Neuronal stem cell (in vitro differentiated cells): ENCODE measurements around the gene SORT1.

Source experiments
- DNase-seq: peaks from one replicate; pipeline ENCODE4 v3.0.0-alpha.2; 2013; ENCODE audit warnings: low spot score
- H2AFZ ChIP-seq: one replicate; pipeline ENCODE4 v1.6.1; 2013; ENCODE audit warnings: mild to moderate bottlenecking, low read length, inconsistent platforms
- H2AK5ac ChIP-seq: 2 replicates; pipeline ENCODE4 v1.6.1; 2013; ENCODE audit warnings: low read depth, mild to moderate bottlenecking, inconsistent platforms, low read length, moderate library complexity, mixed read lengths
- H2BK120ac ChIP-seq: 2 replicates; pipeline ENCODE4 v1.6.1; 2013; ENCODE audit warnings: low read depth, mild to moderate bottlenecking, inconsistent platforms, low read length, moderate library complexity, mixed read lengths
- H2BK12ac ChIP-seq: one replicate; pipeline ENCODE4 v1.6.1; 2013; ENCODE audit warnings: low read length, inconsistent platforms
- H2BK15ac ChIP-seq: 2 replicates; pipeline ENCODE4 v1.6.1; 2013; ENCODE audit warnings: mild to moderate bottlenecking, low read length, inconsistent platforms, mixed read lengths
- H2BK5ac ChIP-seq: one replicate; pipeline ENCODE4 v1.6.1; 2013; ENCODE audit warnings: inconsistent platforms, mild to moderate bottlenecking, low read length, moderate library complexity
- H3K14ac ChIP-seq: one replicate; pipeline ENCODE4 v1.6.1; 2013; ENCODE audit warnings: low read length, inconsistent platforms
- H3K18ac ChIP-seq: 2 replicates; pipeline ENCODE4 v1.6.1; 2013; ENCODE audit warnings: low read length, inconsistent platforms
- H3K23ac ChIP-seq: 2 replicates; pipeline ENCODE4 v1.6.1; 2013; ENCODE audit warnings: low read depth, mild to moderate bottlenecking, mixed read lengths, low read length, inconsistent platforms; ENCODE audit not compliant: poor library complexity
- H3K27ac ChIP-seq: replicated peaks from 3 replicates; pipeline ENCODE4 v1.5.1; 2013; ENCODE audit warnings: low read length, inconsistent platforms
- H3K27me3 ChIP-seq, 3 experiments: 2 replicates each; pipeline ENCODE4 v1.6.1; 2013; ENCODE audit warnings: low read length in 3 of 3, mild to moderate bottlenecking in 2 of 3, inconsistent platforms in 1 of 3, low read depth in 1 of 3, mixed read lengths in 1 of 3, moderate library complexity in 1 of 3; ENCODE audit not compliant: control insufficient read depth in 3 of 3, insufficient read depth in 3 of 3
- H3K36me3 ChIP-seq, 2 donors: replicated peaks in 1 of 2; 2 replicates each; pipeline ENCODE4 v1.6.1; 2013; ENCODE audit warnings: low read length in 2 of 2; ENCODE audit not compliant: control insufficient read depth in 2 of 2, insufficient read depth in 2 of 2
- H3K4ac ChIP-seq: 2 replicates; pipeline ENCODE4 v1.6.1; 2013; ENCODE audit warnings: inconsistent platforms, mild to moderate bottlenecking, low read length, moderate library complexity
- H3K4me1 ChIP-seq, 2 donors: 1 replicate in 1 of 2; 2 replicates in 1 of 2; pipeline ENCODE4 v1.6.1; 2013; ENCODE audit warnings: low read length in 2 of 2, low read depth in 1 of 2; ENCODE audit not compliant: control insufficient read depth in 2 of 2, insufficient read depth in 1 of 2
- H3K4me2 ChIP-seq: one replicate; pipeline ENCODE4 v1.6.1; 2013; ENCODE audit warnings: mild to moderate bottlenecking, low read length, inconsistent platforms; ENCODE audit not compliant: insufficient read depth, poor library complexity, severe bottlenecking
- H3K4me3 ChIP-seq, 2 donors: 2 replicates each; pipeline ENCODE4 v1.5.1; 2013; ENCODE audit warnings: low read length in 2 of 2, mild to moderate bottlenecking in 2 of 2, inconsistent platforms in 1 of 2, moderate library complexity in 1 of 2
- H3K79me1 ChIP-seq: one replicate; pipeline ENCODE4 v1.6.1; 2013; ENCODE audit warnings: low read depth, mild to moderate bottlenecking, inconsistent platforms, low read length, moderate library complexity
- H3K9ac ChIP-seq: one replicate; pipeline ENCODE4 v1.6.1; 2013; ENCODE audit warnings: mild to moderate bottlenecking, low read depth, low read length, inconsistent platforms; ENCODE audit not compliant: poor library complexity
- H3K9me3 ChIP-seq, 2 donors: replicated peaks in 1 of 2; 2 replicates each; pipeline versions ENCODE3 to v1.6.1; 2013; ENCODE audit warnings: low read length in 2 of 2, mild to moderate bottlenecking in 2 of 2, inconsistent platforms in 1 of 2, low read depth in 1 of 2, mixed read lengths in 1 of 2, moderate library complexity in 1 of 2; ENCODE audit not compliant: control insufficient read depth in 2 of 2, insufficient read depth in 1 of 2
- H4K8ac ChIP-seq: one replicate; pipeline ENCODE4 v1.6.1; 2013; ENCODE audit warnings: low read depth, mild to moderate bottlenecking, inconsistent platforms, low read length, moderate library complexity
- H4K91ac ChIP-seq: one replicate; pipeline ENCODE4 v1.6.1; 2013; ENCODE audit warnings: low read length, low read depth, mild to moderate bottlenecking, inconsistent platforms; ENCODE audit not compliant: poor library complexity
- WGBS, 2 donors: extraction: QIAGEN DNeasy Blood & Tissue Kit; methylation state at CpG; one replicate each; pipeline ENCODE4 v1.1.7; 2013; ENCODE audit warnings: missing lambda C conversion rate in 2 of 2, mixed read lengths in 1 of 2; ENCODE audit not compliant: insufficient read length in 2 of 2, insufficient replicate concordance in 1 of 2; ENCODE audit errors: extremely low coverage in 2 of 2; 5-methylcytosine and 5-hydroxymethylcytosine counted together

The SORT1 gene

GRCh38 chr1:109400035-109400655, 2.4 kb upstream of the SORT1 start:
- no peak overlapping the region for H4K91ac ChIP-seq
- peaks cover 9 to 17% of the 10 kb centered on the region in 2 donors for H3K4me1 ChIP-seq
- H2AFZ ChIP-seq = no peak overlapping the region
- H3K79me1 ChIP-seq = no peaks in the 10 kb centered on the region
- no peak overlapping the region for H2AK5ac ChIP-seq
- no peak overlapping the region for H3K4me2 ChIP-seq
- no peak overlapping the region for H2BK12ac ChIP-seq
- no peak overlapping the region for H3K14ac ChIP-seq
- H2BK5ac ChIP-seq = no peak overlapping the region
- WGBS, 2 donors = no CpG with 5 or more reads among the region's 3 CpGs
- no peak overlapping the region for H3K27ac ChIP-seq
- no peak overlapping the region for H3K4ac ChIP-seq
- H3K27me3 ChIP-seq = no peaks in the 10 kb centered on the region
- H2BK120ac ChIP-seq = no peak overlapping the region
- H2BK15ac ChIP-seq = no peak overlapping the region
- no peak for DNase-seq
- H3K9ac ChIP-seq = no peak overlapping the region
- no peak overlapping the region for H3K18ac ChIP-seq
- H4K8ac ChIP-seq = no peak overlapping the region
- H3K36me3 ChIP-seq = peaks cover 5 to 45% of the 10 kb centered on the region in 2 donors
- H3K4me3 ChIP-seq = no peak overlapping the region
- no peaks in the 10 kb centered on the region for H3K9me3 ChIP-seq
- H3K23ac ChIP-seq = no peak overlapping the region

- H3K36me3 ChIP-seq = peaks cover 2 to 38% of the 10 kb centered on the region in 2 donors
- H2BK120ac ChIP-seq = no peak overlapping the region
- no CpG with 5 or more reads among the region's 2 CpGs for WGBS, 2 donors
- no peak overlapping the region for H3K4ac ChIP-seq
- no peak overlapping the region for H3K27ac ChIP-seq
- no peak overlapping the region for H3K4me3 ChIP-seq
- no peak overlapping the region for H3K4me2 ChIP-seq
- H3K23ac ChIP-seq = no peak overlapping the region
- H3K27me3 ChIP-seq = no peaks in the 10 kb centered on the region
- peaks cover 9 to 17% of the 10 kb centered on the region in 2 donors for H3K4me1 ChIP-seq
- H2BK5ac ChIP-seq = no peak overlapping the region
- DNase-seq = peak; percentile 76
- no peak overlapping the region for H3K14ac ChIP-seq
- no peak overlapping the region for H2AK5ac ChIP-seq
- H4K91ac ChIP-seq = no peak overlapping the region
- no peak overlapping the region for H4K8ac ChIP-seq
- H3K9me3 ChIP-seq = no peaks in the 10 kb centered on the region
- no peak overlapping the region for H2AFZ ChIP-seq
- H2BK15ac ChIP-seq = no peak overlapping the region
- H3K79me1 ChIP-seq = no peaks in the 10 kb centered on the region
- H3K9ac ChIP-seq = no peak overlapping the region
- H2BK12ac ChIP-seq = no peak overlapping the region
- no peak overlapping the region for H3K18ac ChIP-seq
These were observed 1.7 kb upstream of the SORT1 start for GRCh38 chr1:109399326-109399957.

GRCh38 chr1:109398343-109399225, 866 bp upstream of the SORT1 start:
- Histone ChIP-seq H2AFZ (peak overlapping the region; percentile 90), H3K27ac (peak overlapping the region; percentile 65), H3K9me3 (no peaks in the 10 kb centered on the region), H2BK12ac (no peak overlapping the region), H4K8ac (no peak overlapping the region), H3K36me3 (peaks cover 2 to 30% of the 10 kb centered on the region in 2 donors), H3K79me1 (no peaks in the 10 kb centered on the region), H3K18ac (peak overlapping the region; percentile 8), H3K27me3 (no peaks in the 10 kb centered on the region), H3K23ac (no peak overlapping the region), H3K4me2 (peak overlapping the region; percentile 61), H3K4me1 (peaks cover 9 to 19% of the 10 kb centered on the region in 2 donors), H2BK120ac (no peak overlapping the region), H3K14ac (no peak overlapping the region), H4K91ac (no peak overlapping the region), H2BK5ac (no peak overlapping the region), H3K4me3 (peak overlapping the region; percentile 60 to 78), H3K4ac (no peak overlapping the region), H2BK15ac (no peak overlapping the region), H3K9ac (no peak overlapping the region), H2AK5ac (no peak overlapping the region)
- no CpG with 5 or more reads among the region's 18 CpGs for WGBS, 2 donors
- DNase-seq = no peak
